Natural killer cell treated with Interleukin-12 subunit alpha and Interleukin-12 subunit beta and Interleukin-15 and Interleukin-18, amount 100 ng/mL, for 72 hours (primary cell): ENCODE measurements around the gene TET2. TPM values are rescaled to one million over a fixed set of nuclear protein-coding genes. Genes with fewer than 3 reads are reported as not detected.

Experiments
- ATAC-seq, 2 donors: fragments of 150-1000 bp; cut with Tn5 transposase in 1 of 2; sonication (Bioruptor Pico), chemical (Tn5 transposase) in 1 of 2; 2 replicates each; pipeline ENCODE4 v1.10.0; 2021
- DNase-seq: peaks from one replicate; pipeline ENCODE4 v3.0.0; 2022; ENCODE audit warnings: low spot score
- H3K27ac Mint-ChIP-seq, 2 donors: 1 replicate in 1 of 2; 2 replicates in 1 of 2; pipeline ENCODE4 v1.8.0; 2022; ENCODE audit warnings: mixed read lengths in 2 of 2, mild to moderate bottlenecking in 1 of 2, moderate library complexity in 1 of 2
- H3K27me3 Mint-ChIP-seq, 2 donors: 1 replicate in 1 of 2; 2 replicates in 1 of 2; pipeline ENCODE4 v1.8.0; 2022; ENCODE audit warnings: mixed read lengths in 2 of 2
- H3K36me3 Mint-ChIP-seq: one replicate; pipeline ENCODE4 v1.8.0; 2022; ENCODE audit warnings: mixed read lengths
- H3K4me1 Mint-ChIP-seq, 2 donors: 1 replicate in 1 of 2; 2 replicates in 1 of 2; pipeline ENCODE4 v1.8.0; 2022; ENCODE audit warnings: low read depth in 2 of 2, mixed read lengths in 2 of 2, mild to moderate bottlenecking in 1 of 2
- H3K4me3 Mint-ChIP-seq: one replicate; pipeline ENCODE4 v1.8.0; 2022; ENCODE audit warnings: mixed read lengths
- H3K9me3 Mint-ChIP-seq: 2 replicates; pipeline ENCODE4 v1.8.0; 2022; ENCODE audit warnings: mixed read lengths
- total RNA-seq, 2 donors: library from RNA; stranded (reverse); gene quantifications; one replicate each; pipeline ENCODE4 v1.2.3, GENCODE V29; 2022

Gene TET2
- total RNA-seq, 2 donors from 2014 or later: 39.2 to 44.7 TPM

GRCh38 chr4:105197777-105198176 lies 51.1 kb downstream of the TET2 start:
- Mint-ChIP-seq H3K4me1 (peaks cover 30 to 45% of the 10 kb centered on the region in 2 donors), H3K27ac (no peak overlapping the region), H3K9me3 (no peaks in the 10 kb centered on the region), H3K27me3 (no peaks in the 10 kb centered on the region), H3K4me3 (no peak overlapping the region), H3K36me3 (peaks cover 13% of the 10 kb centered on the region)
- ATAC-seq: no peak
- DNase-seq: no peak

- H3K27me3 Mint-ChIP-seq: no peaks in the 10 kb centered on the region
- DNase-seq: no peak
- no peak for ATAC-seq
- no peak overlapping the region for H3K27ac Mint-ChIP-seq
- H3K4me3 Mint-ChIP-seq: no peak overlapping the region
- H3K4me1 Mint-ChIP-seq: peaks cover 30 to 41% of the 10 kb centered on the region in 2 donors
- peaks cover 7% of the 10 kb centered on the region for H3K36me3 Mint-ChIP-seq
- no peaks in the 10 kb centered on the region for H3K9me3 Mint-ChIP-seq
Measured at GRCh38 chr4:105198541-105198940, 51.9 kb downstream of the TET2 start.

GRCh38 chr4:105206214-105206613 lies 59.5 kb downstream of the TET2 start:
- Mint-ChIP-seq H3K36me3 (peaks cover 11% of the 10 kb centered on the region), H3K4me3 (no peak overlapping the region), H3K4me1 (peaks cover 18 to 28% of the 10 kb centered on the region in 2 donors), H3K27me3 (no peaks in the 10 kb centered on the region), H3K27ac (no peak overlapping the region), H3K9me3 (no peaks in the 10 kb centered on the region)
- DNase-seq (no peak), ATAC-seq (no peak)

- no peak for ATAC-seq
- H3K27ac Mint-ChIP-seq: no peak overlapping the region
- no peak overlapping the region for H3K4me3 Mint-ChIP-seq
- H3K36me3 Mint-ChIP-seq: peaks cover 11% of the 10 kb centered on the region
- DNase-seq: no peak
- H3K27me3 Mint-ChIP-seq: no peaks in the 10 kb centered on the region
- no peaks in the 10 kb centered on the region for H3K9me3 Mint-ChIP-seq
- H3K4me1 Mint-ChIP-seq: peaks cover 22 to 32% of the 10 kb centered on the region in 2 donors
Measured at GRCh38 chr4:105207386-105207785, 60.7 kb downstream of the TET2 start.

GRCh38 chr4:105208561-105208960 lies 61.9 kb downstream of the TET2 start:
- H3K27me3 Mint-ChIP-seq: no peaks in the 10 kb centered on the region
- peaks cover 11% of the 10 kb centered on the region for H3K36me3 Mint-ChIP-seq
- no peak for DNase-seq
- no peak overlapping the region for H3K4me3 Mint-ChIP-seq
- ATAC-seq: no peak
- peaks cover 18 to 25% of the 10 kb centered on the region in 2 donors for H3K4me1 Mint-ChIP-seq
- H3K9me3 Mint-ChIP-seq: no peaks in the 10 kb centered on the region
- H3K27ac Mint-ChIP-seq: no peak overlapping the region

GRCh38 chr4:105210916-105211315 lies 64.2 kb downstream of the TET2 start:
- H3K4me1 Mint-ChIP-seq: peaks cover 26 to 30% of the 10 kb centered on the region in 2 donors
- peaks cover 11% of the 10 kb centered on the region for H3K36me3 Mint-ChIP-seq
- DNase-seq: no peak
- H3K4me3 Mint-ChIP-seq: no peak overlapping the region
- no peaks in the 10 kb centered on the region for H3K9me3 Mint-ChIP-seq
- no peaks in the 10 kb centered on the region for H3K27me3 Mint-ChIP-seq
- no peak overlapping the region for H3K27ac Mint-ChIP-seq
- no peak for ATAC-seq

- H3K9me3 Mint-ChIP-seq: no peaks in the 10 kb centered on the region
- peaks cover 23% of the 10 kb centered on the region in 2 donors for H3K4me1 Mint-ChIP-seq
- ATAC-seq (peak in 1 of 2 donors; percentile 43), DNase-seq (no peak)
- H3K36me3 Mint-ChIP-seq: peaks cover 4% of the 10 kb centered on the region
- H3K27me3 Mint-ChIP-seq: no peaks in the 10 kb centered on the region
- peak overlapping the region; percentile 9 to 10 for H3K27ac Mint-ChIP-seq
- H3K4me3 Mint-ChIP-seq: peak overlapping the region; percentile 3
Measured at GRCh38 chr4:105215609-105216313, 69.1 kb downstream of the TET2 start.

GRCh38 chr4:105225500-105225899 lies 78.8 kb downstream of the TET2 start:
- no peaks in the 10 kb centered on the region for H3K9me3 Mint-ChIP-seq

GRCh38 chr4:105227054-105227453 lies 80.4 kb downstream of the TET2 start:
- H3K27me3 Mint-ChIP-seq: no peaks in the 10 kb centered on the region
- H3K36me3 Mint-ChIP-seq: no peaks in the 10 kb centered on the region
- peaks cover 20 to 22% of the 10 kb centered on the region in 2 donors for H3K4me1 Mint-ChIP-seq
- H3K9me3 Mint-ChIP-seq: no peaks in the 10 kb centered on the region
- H3K27ac Mint-ChIP-seq: no peak overlapping the region
- DNase-seq (no peak), ATAC-seq (no peak)
- no peak overlapping the region for H3K4me3 Mint-ChIP-seq

More at GRCh38 chr4:105225500-105225899, 78.8 kb downstream of the TET2 start:
- Mint-ChIP-seq H3K4me3 (no peak overlapping the region), H3K27me3 (no peaks in the 10 kb centered on the region), H3K27ac (no peak overlapping the region), H3K36me3 (no peaks in the 10 kb centered on the region), H3K4me1 (peaks cover 17 to 20% of the 10 kb centered on the region in 2 donors)
- ATAC-seq: no peak
- DNase-seq: no peak

- H3K27ac Mint-ChIP-seq: no peak overlapping the region
Measured at GRCh38 chr4:105230287-105230686, 83.6 kb downstream of the TET2 start.

GRCh38 chr4:105232374-105232773 lies 85.7 kb downstream of the TET2 start:
- Mint-ChIP-seq H3K9me3 (no peaks in the 10 kb centered on the region), H3K27me3 (no peaks in the 10 kb centered on the region), H3K36me3 (peaks cover 29% of the 10 kb centered on the region), H3K4me1 (peaks cover 31 to 39% of the 10 kb centered on the region in 2 donors), H3K27ac (no peak overlapping the region), H3K4me3 (no peak overlapping the region)
- ATAC-seq (no peak), DNase-seq (no peak)

More at GRCh38 chr4:105230287-105230686, 83.6 kb downstream of the TET2 start:
- Mint-ChIP-seq H3K36me3 (peaks cover 15% of the 10 kb centered on the region), H3K9me3 (no peaks in the 10 kb centered on the region), H3K27me3 (no peaks in the 10 kb centered on the region), H3K4me1 (peaks cover 24 to 36% of the 10 kb centered on the region in 2 donors), H3K4me3 (no peak overlapping the region)
- no peak for DNase-seq
- ATAC-seq: no peak

- peaks cover 40% of the 10 kb centered on the region for H3K36me3 Mint-ChIP-seq
- DNase-seq (no peak), ATAC-seq (no peak)
- H3K4me3 Mint-ChIP-seq: no peak overlapping the region
- peaks cover 43 to 53% of the 10 kb centered on the region in 2 donors for H3K4me1 Mint-ChIP-seq
- no peak overlapping the region for H3K27ac Mint-ChIP-seq
- no peaks in the 10 kb centered on the region for H3K27me3 Mint-ChIP-seq
- no peaks in the 10 kb centered on the region for H3K9me3 Mint-ChIP-seq
Measured at GRCh38 chr4:105234582-105234981, 87.9 kb downstream of the TET2 start.

GRCh38 chr4:105236202-105236915 lies 89.7 kb downstream of the TET2 start:
- DNase-seq (no peak), ATAC-seq (peak in 1 of 2 donors; percentile 17)
- no peaks in the 10 kb centered on the region for H3K27me3 Mint-ChIP-seq
- peaks cover 53 to 63% of the 10 kb centered on the region in 2 donors for H3K4me1 Mint-ChIP-seq
- peak overlapping the region; percentile 11 to 52 for H3K27ac Mint-ChIP-seq
- H3K36me3 Mint-ChIP-seq: peaks cover 44% of the 10 kb centered on the region
- H3K4me3 Mint-ChIP-seq: peak overlapping the region; percentile 40
- H3K9me3 Mint-ChIP-seq: no peaks in the 10 kb centered on the region

- peak in 1 of 2 donors; percentile 51 for ATAC-seq
- peak overlapping the region; percentile 11 to 52 for H3K27ac Mint-ChIP-seq
- no peak for DNase-seq
- peaks cover 44% of the 10 kb centered on the region for H3K36me3 Mint-ChIP-seq
- no peaks in the 10 kb centered on the region for H3K9me3 Mint-ChIP-seq
- peak overlapping the region; percentile 40 for H3K4me3 Mint-ChIP-seq
- peaks cover 52 to 65% of the 10 kb centered on the region in 2 donors for H3K4me1 Mint-ChIP-seq
- no peaks in the 10 kb centered on the region for H3K27me3 Mint-ChIP-seq
Measured at GRCh38 chr4:105236916-105237311, 90.2 kb downstream of the TET2 start.
